HepG2 (cell line): ENCODE measurements around the gene CATSPERD. TPM values are rescaled to one million over a fixed set of nuclear protein-coding genes. Genes with fewer than 3 reads are reported as not detected.
A peak's percentile ranks its signal among the peaks of the same experiment; 100 is the strongest.

Experiments
- CERS6 ChIP-seq: sonication (generic); formaldehyde crosslinking; IDR thresholded peaks from 2 replicates; pipeline ENCODE4 v1.5.0; 2020; ENCODE audit warnings: missing genetic modification reagents
- EZH2 ChIP-seq: conservative IDR thresholded peaks from 2 replicates; pipeline ENCODE4 v1.6.1; 2012; ENCODE audit warnings: mild to moderate bottlenecking, low read depth, low read length, moderate library complexity
- HOXA3 ChIP-seq: sonication (generic); formaldehyde crosslinking; IDR thresholded peaks from 2 replicates; pipeline ENCODE4 v1.5.0; 2020; ENCODE audit warnings: missing genetic modification reagents
- KLF9 ChIP-seq: IDR thresholded peaks from 2 replicates; pipeline ENCODE4 v1.6.1; 2016; ENCODE audit warnings: low read depth
- MAX ChIP-seq: IDR thresholded peaks from 2 replicates; pipeline ENCODE4 v1.6.1; 2012; ENCODE audit warnings: inconsistent platforms
- POLR2AphosphoS2 ChIP-seq: IDR thresholded peaks from 2 replicates; pipeline ENCODE4 v1.6.1; 2011; ENCODE audit warnings: low read depth, low read length, improper control_type of control experiment
- RCOR2 ChIP-seq: IDR thresholded peaks from 2 replicates; pipeline ENCODE4 v1.6.1; 2016; ENCODE audit warnings: missing biosample characterization, missing genetic modification reagents
- RELA ChIP-seq: sonication (generic); formaldehyde crosslinking; IDR thresholded peaks from 2 replicates; pipeline ENCODE4 v1.4.0; 2020; ENCODE audit warnings: missing genetic modification reagents
- SMC3 ChIP-seq: IDR thresholded peaks from 2 replicates; pipeline ENCODE4 v1.6.1; 2011; ENCODE audit warnings: low read length, improper control_type of control experiment
- SMYD3 ChIP-seq: sonication (generic); formaldehyde crosslinking; IDR thresholded peaks from 2 replicates; pipeline ENCODE4 v1.8.1; 2023; ENCODE audit warnings: mild to moderate bottlenecking, missing genetic modification reagents
- SNAI1 ChIP-seq: sonication (generic); formaldehyde crosslinking; IDR thresholded peaks from 2 replicates; pipeline ENCODE4 v1.5.0; 2020; ENCODE audit warnings: mild to moderate bottlenecking, missing genetic modification reagents, borderline replicate concordance
- SYNCRIP ChIP-seq: fragments of 200-400 bp; formaldehyde crosslinking; IDR thresholded peaks from 2 replicates; pipeline ENCODE4 v1.6.1; 2018; ENCODE audit warnings: mild to moderate bottlenecking, low read depth, low read length; ENCODE audit not compliant: insufficient read depth
- TBL1XR1 ChIP-seq: fragments of 150-350 bp; IDR thresholded peaks from 2 replicates; pipeline ENCODE4 v1.6.1; 2014; ENCODE audit warnings: borderline replicate concordance, low read length; ENCODE audit not compliant: partially characterized antibody
- YEATS4 ChIP-seq: sonication (generic); formaldehyde crosslinking; IDR thresholded peaks from 2 replicates; pipeline ENCODE4 v1.4.0; 2020; ENCODE audit warnings: missing genetic modification reagents, borderline replicate concordance
- ZBTB42 ChIP-seq: sonication (generic); formaldehyde crosslinking; IDR thresholded peaks from 2 replicates; pipeline ENCODE4 v1.5.0; 2020; ENCODE audit warnings: mild to moderate bottlenecking, missing genetic modification reagents
- ZFP90 ChIP-seq: sonication (generic); formaldehyde crosslinking; IDR thresholded peaks from 2 replicates; pipeline ENCODE4 v1.8.0; 2022; ENCODE audit warnings: missing genetic modification reagents, mild to moderate bottlenecking, inconsistent platforms, borderline replicate concordance
- ZNF20 ChIP-seq: sonication (generic); formaldehyde crosslinking; IDR thresholded peaks from 2 replicates; pipeline ENCODE4 v1.4.0; 2020; ENCODE audit warnings: mild to moderate bottlenecking, moderate library complexity, missing genetic modification reagents
- ZNF24 ChIP-seq: fragments of 450-650 bp; IDR thresholded peaks from 2 replicates; pipeline ENCODE4 v1.6.1; 2017; ENCODE audit warnings: antibody characterized with exemption, mild to moderate bottlenecking
- ZNF282 ChIP-seq: fragments of 450-650 bp; IDR thresholded peaks from 2 replicates; pipeline ENCODE4 v1.6.1; 2018; ENCODE audit not compliant: partially characterized antibody
- ZNF367 ChIP-seq: sonication (generic); formaldehyde crosslinking; IDR thresholded peaks from 2 replicates; pipeline ENCODE4 v1.4.0; 2020; ENCODE audit warnings: missing genetic modification reagents, borderline replicate concordance
- ZNF713 ChIP-seq: sonication (generic); formaldehyde crosslinking; IDR thresholded peaks from 2 replicates; pipeline ENCODE4 v1.4.0; 2020; ENCODE audit warnings: mild to moderate bottlenecking, missing genetic modification reagents
- ZNF720 ChIP-seq: sonication (generic); formaldehyde crosslinking; IDR thresholded peaks from 2 replicates; pipeline ENCODE4 v1.4.0; 2020; ENCODE audit warnings: missing genetic modification reagents
- ZNF878 ChIP-seq: sonication (generic); formaldehyde crosslinking; IDR thresholded peaks from 2 replicates; pipeline ENCODE4 v1.8.1; 2023; ENCODE audit warnings: mild to moderate bottlenecking, missing genetic modification reagents, moderate library complexity
- ZSCAN29 ChIP-seq: sonication (generic); formaldehyde crosslinking; conservative IDR thresholded peaks from 2 replicates; pipeline ENCODE4 v1.4.0; 2020; ENCODE audit warnings: mild to moderate bottlenecking, missing genetic modification reagents
- ZUFSP ChIP-seq: sonication (generic); formaldehyde crosslinking; IDR thresholded peaks from 2 replicates; pipeline ENCODE4 v1.9.0; 2021; ENCODE audit warnings: missing genetic modification reagents, mild to moderate bottlenecking, borderline replicate concordance
- polyA plus RNA-seq, 8 experiments: library from polyadenylated mRNA; depleted of rRNA in 3 of 8; stranded (reverse) in 7 of 8; unstranded in 1 of 8; fragments of >200 nt; fragmentation: Illumina TruSeq in 4 of 8; extraction: Trizol in 4 of 8; gene quantifications; 2 replicates each; pipeline versions ENCODE4 v1.2.1 to v1.2.3, GENCODE V29; 2011 to 2016; ENCODE audit warnings: low read depth in 4 of 8, missing spikeins in 1 of 8, mixed read lengths in 1 of 8; ENCODE audit not compliant: insufficient read depth in 1 of 8
- total RNA-seq, 5 experiments: library from RNA; depleted of rRNA; stranded (reverse); fragments of >200 nt; fragmentation: Illumina TruSeq; extraction: Trizol; gene quantifications; 2 replicates each; pipeline ENCODE4 v1.2.3, GENCODE V29; 2016; ENCODE audit warnings: low read depth in 1 of 5
- TF ChIP-seq, protein P1 (sequence below): sonication (generic); formaldehyde crosslinking; IDR thresholded peaks from 2 replicates; pipeline ENCODE4 v1.8.0; 2022; ENCODE audit warnings: missing genetic modification reagents, mild to moderate bottlenecking, inconsistent platforms, borderline replicate concordance
- TF ChIP-seq, protein P2 (sequence below): sonication (generic); formaldehyde crosslinking; IDR thresholded peaks from 2 replicates; pipeline ENCODE4 v1.8.1; 2023; ENCODE audit warnings: mild to moderate bottlenecking, missing genetic modification reagents

CATSPERD gene
- total and polyA plus RNA-seq, 2 of the 13 experiments (the other 11 are each of a cell fraction or from before 2014, with no cell fraction given): 0.04 TPM; not detected in 1

DNA sequence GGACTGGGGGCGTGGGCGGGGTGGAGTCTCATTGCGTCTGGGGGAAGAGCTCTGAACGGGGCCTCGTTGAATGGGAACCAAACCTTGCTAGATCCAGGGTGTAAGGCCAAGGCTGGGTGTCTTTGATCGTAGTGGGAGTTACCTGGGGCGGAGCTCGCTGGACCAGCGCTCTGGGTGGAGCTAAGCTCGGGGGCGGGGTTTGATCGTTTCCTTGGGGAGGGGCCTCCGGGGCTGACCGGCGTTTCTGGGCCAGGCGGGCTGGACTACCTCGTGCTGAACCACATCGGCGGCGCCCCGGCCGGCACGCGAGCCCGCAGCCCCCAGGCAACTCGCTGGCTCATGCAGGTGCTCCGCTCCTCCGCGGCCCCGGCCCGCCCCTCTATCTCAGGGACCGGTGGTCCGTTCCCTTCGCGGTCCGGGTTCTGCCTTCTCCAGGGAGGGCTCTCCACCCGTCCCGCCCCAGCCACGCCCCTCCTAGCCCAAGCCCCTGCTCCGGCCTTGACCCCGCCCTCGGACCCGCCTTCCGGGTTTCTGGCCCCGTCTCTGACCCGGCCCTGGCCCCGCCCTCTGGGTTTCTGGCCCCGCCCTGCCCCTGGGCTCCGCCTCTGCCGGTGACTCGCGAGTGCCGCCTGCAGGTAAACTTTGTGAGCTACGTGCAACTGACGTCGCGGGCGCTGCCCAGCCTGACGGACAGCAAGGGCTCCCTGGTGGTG is 33.6 kb upstream of the CATSPERD start (continued):
- TF ChIP-seq, protein P1, sequence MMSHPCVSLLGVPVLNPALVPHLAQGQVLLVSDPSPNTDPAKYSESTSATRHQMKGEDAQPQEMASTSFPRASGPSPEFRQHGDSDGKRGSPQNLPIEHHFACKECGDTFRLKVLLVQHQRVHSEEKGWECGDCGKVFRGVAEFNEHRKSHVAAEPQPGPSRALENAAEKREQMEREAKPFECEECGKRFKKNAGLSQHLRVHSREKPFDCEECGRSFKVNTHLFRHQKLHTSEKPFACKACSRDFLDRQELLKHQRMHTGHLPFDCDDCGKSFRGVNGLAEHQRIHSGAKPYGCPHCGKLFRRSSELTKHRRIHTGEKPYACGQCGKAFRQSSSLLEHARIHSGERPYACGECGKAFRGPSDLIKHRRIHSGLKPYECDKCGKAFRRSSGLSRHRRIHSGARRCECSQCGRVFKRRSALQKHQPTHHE (CRISPR knock-in tag): no peak
- TF ChIP-seq ZNF20: no peak
- TF ChIP-seq ZNF720 (CRISPR knock-in tag): no peak
- TF ChIP-seq ZNF367 (CRISPR knock-in tag): no peak
- peak; percentile 34 for TF ChIP-seq TBL1XR1
- no peak for TF ChIP-seq ZBTB42 (CRISPR knock-in tag)
- no peak for TF ChIP-seq ZUFSP (CRISPR knock-in tag)
- TF ChIP-seq POLR2AphosphoS2: no peak
- no peak for TF ChIP-seq KLF9 (CRISPR knock-in tag)
- TF ChIP-seq, protein P2, sequence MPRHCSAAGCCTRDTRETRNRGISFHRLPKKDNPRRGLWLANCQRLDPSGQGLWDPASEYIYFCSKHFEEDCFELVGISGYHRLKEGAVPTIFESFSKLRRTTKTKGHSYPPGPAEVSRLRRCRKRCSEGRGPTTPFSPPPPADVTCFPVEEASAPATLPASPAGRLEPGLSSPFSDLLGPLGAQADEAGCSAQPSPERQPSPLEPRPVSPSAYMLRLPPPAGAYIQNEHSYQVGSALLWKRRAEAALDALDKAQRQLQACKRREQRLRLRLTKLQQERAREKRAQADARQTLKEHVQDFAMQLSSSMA (CRISPR knock-in tag): no peak
- TF ChIP-seq RCOR2 (CRISPR knock-in tag): no peak
- no peak; the same call in 1 of the 2 replicates for TF ChIP-seq ZFP90 (CRISPR knock-in tag)
- no peak for TF ChIP-seq ZNF24
- TF ChIP-seq CERS6 (CRISPR knock-in tag): no peak
- no peak; the same call in 1 of the 2 replicates for TF ChIP-seq YEATS4
- no peak for TF ChIP-seq ZSCAN29
- TF ChIP-seq ZNF713 (CRISPR knock-in tag): peak; percentile 39; the same call in 1 of the 2 replicates
- TF ChIP-seq SMC3: no peak
- peak; percentile 72 for TF ChIP-seq HOXA3 (CRISPR knock-in tag)
- TF ChIP-seq SYNCRIP: no peak
- TF ChIP-seq RELA (CRISPR knock-in tag): no peak
- no peak for TF ChIP-seq EZH2
- TF ChIP-seq MAX: peak; percentile 30
- TF ChIP-seq ZNF282: no peak
- peak; percentile 86; the same call in 1 of the 2 replicates for TF ChIP-seq SNAI1 (CRISPR knock-in tag)
- TF ChIP-seq SMYD3 (CRISPR knock-in tag): no peak
- TF ChIP-seq ZNF878 (CRISPR knock-in tag): no peak
